ENCODE results near the gene PTGDS.

- TF ChIP-seq NR2C2 (CRISPR knock-in tag; IDR thresholded peaks at IDR 0.05) (no peak), CREB1 (CRISPR knock-in tag; IDR thresholded peaks at IDR 0.05) (no peak), ATF6 (CRISPR knock-in tag; IDR thresholded peaks at IDR 0.05) (no peak), SMAD3 (CRISPR knock-in tag; IDR thresholded peaks at IDR 0.05; ENCODE audit: borderline replicate concordance) (no peak), MLX (CRISPR knock-in tag; IDR thresholded peaks at IDR 0.05) (no peak), MXD4 (CRISPR knock-in tag; IDR thresholded peaks at IDR 0.05; ENCODE audit: borderline replicate concordance) (no peak)
- TF ChIP-seq, protein P1, sequence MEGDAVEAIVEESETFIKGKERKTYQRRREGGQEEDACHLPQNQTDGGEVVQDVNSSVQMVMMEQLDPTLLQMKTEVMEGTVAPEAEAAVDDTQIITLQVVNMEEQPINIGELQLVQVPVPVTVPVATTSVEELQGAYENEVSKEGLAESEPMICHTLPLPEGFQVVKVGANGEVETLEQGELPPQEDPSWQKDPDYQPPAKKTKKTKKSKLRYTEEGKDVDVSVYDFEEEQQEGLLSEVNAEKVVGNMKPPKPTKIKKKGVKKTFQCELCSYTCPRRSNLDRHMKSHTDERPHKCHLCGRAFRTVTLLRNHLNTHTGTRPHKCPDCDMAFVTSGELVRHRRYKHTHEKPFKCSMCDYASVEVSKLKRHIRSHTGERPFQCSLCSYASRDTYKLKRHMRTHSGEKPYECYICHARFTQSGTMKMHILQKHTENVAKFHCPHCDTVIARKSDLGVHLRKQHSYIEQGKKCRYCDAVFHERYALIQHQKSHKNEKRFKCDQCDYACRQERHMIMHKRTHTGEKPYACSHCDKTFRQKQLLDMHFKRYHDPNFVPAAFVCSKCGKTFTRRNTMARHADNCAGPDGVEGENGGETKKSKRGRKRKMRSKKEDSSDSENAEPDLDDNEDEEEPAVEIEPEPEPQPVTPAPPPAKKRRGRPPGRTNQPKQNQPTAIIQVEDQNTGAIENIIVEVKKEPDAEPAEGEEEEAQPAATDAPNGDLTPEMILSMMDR (IDR thresholded peaks at IDR 0.05) = no peak
- TF ChIP-seq, protein P2, sequence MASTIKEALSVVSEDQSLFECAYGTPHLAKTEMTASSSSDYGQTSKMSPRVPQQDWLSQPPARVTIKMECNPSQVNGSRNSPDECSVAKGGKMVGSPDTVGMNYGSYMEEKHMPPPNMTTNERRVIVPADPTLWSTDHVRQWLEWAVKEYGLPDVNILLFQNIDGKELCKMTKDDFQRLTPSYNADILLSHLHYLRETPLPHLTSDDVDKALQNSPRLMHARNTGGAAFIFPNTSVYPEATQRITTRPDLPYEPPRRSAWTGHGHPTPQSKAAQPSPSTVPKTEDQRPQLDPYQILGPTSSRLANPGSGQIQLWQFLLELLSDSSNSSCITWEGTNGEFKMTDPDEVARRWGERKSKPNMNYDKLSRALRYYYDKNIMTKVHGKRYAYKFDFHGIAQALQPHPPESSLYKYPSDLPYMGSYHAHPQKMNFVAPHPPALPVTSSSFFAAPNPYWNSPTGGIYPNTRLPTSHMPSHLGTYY (CRISPR knock-in tag; IDR thresholded peaks at IDR 0.05) = no peak
Measured at GRCh38 chr9:136990242-136990911, 13.1 kb downstream of the PTGDS start.
